ENCODE data around the gene RNF182.
"Not testable (repeated sequence)": the region's sequence is repeated elsewhere in the genome, so short reads cannot be mapped to it uniquely, and the experiment has no call there.

RNF182 gene

DNA sequence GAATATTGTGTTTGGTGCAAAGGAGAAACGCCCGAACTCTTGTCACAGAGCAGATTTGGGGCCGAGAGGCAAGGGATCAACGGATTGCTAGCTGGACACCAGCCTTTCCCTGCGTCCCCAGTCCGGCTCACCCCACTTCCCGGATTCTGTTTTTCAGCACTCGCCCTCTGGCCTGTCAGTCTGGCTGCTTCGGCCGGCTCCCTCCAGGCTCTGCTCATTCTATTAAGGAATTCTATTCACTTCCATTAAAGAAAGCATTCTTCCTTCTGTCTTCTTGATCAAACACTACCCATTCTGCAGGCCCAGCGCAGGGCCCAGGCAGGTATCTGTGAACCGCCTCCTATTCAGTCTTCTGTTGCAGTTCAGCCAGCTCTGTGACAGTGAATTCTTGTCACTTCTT lies 91.7 kb downstream of the RNF182 start:
- no peak for ATAC-seq (ENCODE audit: low read depth)

DNA sequence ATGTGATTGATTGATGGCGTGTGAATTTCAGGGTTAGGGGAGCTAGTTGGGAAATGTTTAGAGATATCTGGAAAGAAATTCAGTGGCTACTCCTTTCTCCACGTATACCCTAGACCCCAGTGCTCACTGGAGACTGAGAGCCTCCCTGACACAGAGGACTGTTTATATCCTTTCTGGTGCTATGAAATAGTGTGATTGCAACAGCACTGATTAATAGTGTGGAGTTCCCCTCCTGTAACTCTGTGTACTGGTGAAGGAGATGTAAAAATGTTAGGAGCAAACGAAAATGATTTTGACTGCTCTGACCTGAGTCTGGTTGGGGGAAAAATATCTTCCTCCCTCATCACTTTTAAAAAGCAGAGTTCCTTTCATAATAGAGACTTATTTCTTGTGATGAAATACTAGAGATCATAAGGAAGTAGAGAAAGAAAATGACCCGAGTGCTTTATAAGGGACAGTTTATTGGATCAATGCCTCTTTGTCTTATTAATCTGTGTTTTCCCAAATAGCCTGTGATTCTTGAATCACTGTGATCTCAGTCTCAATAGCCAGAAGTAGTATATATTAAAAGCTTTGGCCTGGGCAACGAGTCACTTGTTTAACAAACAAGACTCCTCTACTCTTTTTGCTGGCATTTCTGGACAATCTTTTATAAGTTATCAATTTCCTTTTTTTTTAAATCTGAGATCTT lies 92.3 kb downstream of the RNF182 start:
- no peaks in the 10 kb centered on the region for H3K9me3 ChIP-seq (ENCODE audit: severe bottlenecking)
- H3K4me3 ChIP-seq (ENCODE audit: severe bottlenecking): no peak overlapping the region
- no peak overlapping the region for H3K27ac ChIP-seq (ENCODE audit: poor library complexity, severe bottlenecking)
- no peaks in the 10 kb centered on the region for H3K27me3 ChIP-seq (ENCODE audit: insufficient read depth, poor library complexity, severe bottlenecking)
- no peaks in the 10 kb centered on the region for H3K36me3 ChIP-seq (ENCODE audit: low read depth)
- no peaks in the 10 kb centered on the region for H3K4me1 ChIP-seq (ENCODE audit: insufficient read depth, poor library complexity, severe bottlenecking)
- DNase-seq (ENCODE audit: low spot score) (no peak), ATAC-seq (ENCODE audit: low read depth) (no peak)
- TF ChIP-seq, protein P1, sequence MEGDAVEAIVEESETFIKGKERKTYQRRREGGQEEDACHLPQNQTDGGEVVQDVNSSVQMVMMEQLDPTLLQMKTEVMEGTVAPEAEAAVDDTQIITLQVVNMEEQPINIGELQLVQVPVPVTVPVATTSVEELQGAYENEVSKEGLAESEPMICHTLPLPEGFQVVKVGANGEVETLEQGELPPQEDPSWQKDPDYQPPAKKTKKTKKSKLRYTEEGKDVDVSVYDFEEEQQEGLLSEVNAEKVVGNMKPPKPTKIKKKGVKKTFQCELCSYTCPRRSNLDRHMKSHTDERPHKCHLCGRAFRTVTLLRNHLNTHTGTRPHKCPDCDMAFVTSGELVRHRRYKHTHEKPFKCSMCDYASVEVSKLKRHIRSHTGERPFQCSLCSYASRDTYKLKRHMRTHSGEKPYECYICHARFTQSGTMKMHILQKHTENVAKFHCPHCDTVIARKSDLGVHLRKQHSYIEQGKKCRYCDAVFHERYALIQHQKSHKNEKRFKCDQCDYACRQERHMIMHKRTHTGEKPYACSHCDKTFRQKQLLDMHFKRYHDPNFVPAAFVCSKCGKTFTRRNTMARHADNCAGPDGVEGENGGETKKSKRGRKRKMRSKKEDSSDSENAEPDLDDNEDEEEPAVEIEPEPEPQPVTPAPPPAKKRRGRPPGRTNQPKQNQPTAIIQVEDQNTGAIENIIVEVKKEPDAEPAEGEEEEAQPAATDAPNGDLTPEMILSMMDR (IDR thresholded peaks at IDR 0.05; ENCODE audit: poor library complexity, severe bottlenecking): no peak

More for the DNA sequence above, 91.7 kb downstream of the RNF182 start:
- DNase-seq (ENCODE audit: low spot score): no peak
- Histone ChIP-seq H3K27ac (ENCODE audit: poor library complexity, severe bottlenecking) (no peak overlapping the region), H3K4me3 (ENCODE audit: severe bottlenecking) (no peak overlapping the region), H3K36me3 (ENCODE audit: low read depth) (no peaks in the 10 kb centered on the region), H3K4me1 (ENCODE audit: insufficient read depth, poor library complexity, severe bottlenecking) (no peaks in the 10 kb centered on the region), H3K27me3 (ENCODE audit: insufficient read depth, poor library complexity, severe bottlenecking) (no peaks in the 10 kb centered on the region), H3K9me3 (ENCODE audit: severe bottlenecking) (no peaks in the 10 kb centered on the region)
- TF ChIP-seq, protein P1 (IDR thresholded peaks at IDR 0.05; ENCODE audit: poor library complexity, severe bottlenecking): no peak

DNA sequence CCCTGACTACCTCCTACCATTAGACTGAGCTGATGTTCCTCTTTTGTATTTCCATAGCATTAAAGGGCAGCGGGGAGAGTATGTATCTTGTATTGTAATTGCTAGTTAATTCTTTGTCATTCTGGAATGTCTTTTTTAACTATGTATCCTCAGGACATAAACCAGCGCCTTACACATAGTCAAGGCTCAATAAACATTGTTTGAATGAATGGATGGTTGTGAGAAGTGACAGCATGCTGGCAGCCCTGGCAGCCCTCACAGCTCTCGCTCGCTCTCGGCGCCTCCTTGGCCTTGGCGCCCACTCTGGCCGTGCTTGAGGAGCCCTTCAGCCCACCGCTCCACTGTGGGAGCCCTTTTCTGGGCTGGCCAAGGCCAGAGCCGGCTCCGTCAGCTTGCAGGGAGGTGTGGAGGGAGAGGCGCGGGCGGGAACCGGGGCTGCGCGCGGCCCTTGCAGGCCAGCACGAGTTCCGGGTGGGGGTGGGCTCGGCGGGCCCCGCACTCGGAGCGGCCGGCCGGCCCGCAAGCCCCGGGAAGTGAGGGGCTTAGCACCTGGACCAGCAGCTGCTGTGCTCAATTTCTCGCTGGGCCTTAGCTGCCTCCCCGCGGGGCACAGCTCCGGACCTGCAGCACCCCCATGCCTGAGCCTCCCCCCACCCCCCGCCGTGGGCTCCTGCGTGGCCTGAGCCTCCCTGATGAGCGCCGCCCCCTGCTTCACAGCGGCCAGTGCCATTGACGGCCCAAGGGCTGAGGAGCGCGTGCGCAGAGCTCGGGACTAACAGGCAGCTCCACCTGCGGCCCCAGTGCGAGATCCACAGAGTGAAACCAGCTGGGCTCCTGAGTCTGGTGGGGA lies 93.1 kb downstream of the RNF182 start:
- no peak for DNase-seq (ENCODE audit: low spot score)
- H3K27ac ChIP-seq (ENCODE audit: poor library complexity, severe bottlenecking): no peak overlapping the region
- no peak overlapping the region for H3K4me3 ChIP-seq (ENCODE audit: severe bottlenecking)
- no peak for ATAC-seq (ENCODE audit: low read depth)
- TF ChIP-seq, protein P1 (IDR thresholded peaks at IDR 0.05; ENCODE audit: poor library complexity, severe bottlenecking): no peak
- no peaks in the 10 kb centered on the region for H3K36me3 ChIP-seq (ENCODE audit: low read depth)
- no peaks in the 10 kb centered on the region for H3K9me3 ChIP-seq (ENCODE audit: severe bottlenecking)
- no peaks in the 10 kb centered on the region for H3K27me3 ChIP-seq (ENCODE audit: insufficient read depth, poor library complexity, severe bottlenecking)
- H3K4me1 ChIP-seq (ENCODE audit: insufficient read depth, poor library complexity, severe bottlenecking): no peaks in the 10 kb centered on the region

DNA sequence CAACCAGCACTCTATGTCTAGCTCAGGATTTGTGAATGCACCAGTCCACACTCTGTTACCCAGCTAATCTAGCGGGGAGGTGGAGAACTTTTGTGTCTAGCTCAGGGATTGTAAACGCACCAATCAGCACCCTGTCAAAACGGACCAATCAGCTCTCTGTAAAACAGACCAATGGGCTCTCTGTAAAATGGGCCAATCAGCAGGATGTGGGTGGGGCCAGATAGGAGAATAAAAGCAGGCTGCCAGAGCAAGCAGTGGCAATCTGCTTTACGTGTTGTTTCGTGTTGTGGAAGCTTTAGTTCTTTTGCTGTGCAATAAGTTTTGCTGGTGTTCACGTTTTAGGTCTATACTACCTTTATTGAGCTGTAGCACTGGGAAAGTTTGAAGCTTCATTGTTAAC lies 93.8 kb downstream of the RNF182 start:
- not testable (repeated sequence) for ATAC-seq (ENCODE audit: low read depth)

DNA sequence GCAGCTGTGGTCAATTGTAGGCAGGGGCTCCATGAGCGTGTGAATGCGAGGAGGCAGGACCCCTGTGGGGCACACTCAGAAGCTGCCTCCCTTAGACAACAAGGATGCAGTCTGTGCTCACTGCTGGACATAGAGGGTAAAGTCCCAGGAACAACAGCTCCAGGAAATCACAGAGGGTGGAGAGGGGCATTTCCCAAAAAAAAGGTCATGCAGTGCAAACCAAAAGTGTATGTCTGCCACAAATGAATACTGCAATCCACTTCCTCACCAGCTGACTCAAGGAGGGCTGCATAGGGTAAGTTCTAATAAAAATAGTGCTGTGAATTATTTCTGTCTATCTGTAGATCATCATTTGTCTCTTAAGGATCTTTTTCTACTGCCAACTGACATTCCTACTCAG lies 95.8 kb downstream of the RNF182 start:
- TF ChIP-seq, protein P1 (IDR thresholded peaks at IDR 0.05; ENCODE audit: poor library complexity, severe bottlenecking): no peak

More for the DNA sequence above, 93.8 kb downstream of the RNF182 start:
- not testable (repeated sequence) for H3K27me3 ChIP-seq (ENCODE audit: insufficient read depth, poor library complexity, severe bottlenecking); H3K4me3 ChIP-seq (ENCODE audit: severe bottlenecking); H3K27ac ChIP-seq (ENCODE audit: poor library complexity, severe bottlenecking); H3K36me3 ChIP-seq (ENCODE audit: low read depth); DNase-seq (ENCODE audit: low spot score); H3K4me1 ChIP-seq (ENCODE audit: insufficient read depth, poor library complexity, severe bottlenecking); H3K9me3 ChIP-seq (ENCODE audit: severe bottlenecking)

More for the DNA sequence above, 95.8 kb downstream of the RNF182 start:
- Histone ChIP-seq H3K27me3 (ENCODE audit: insufficient read depth, poor library complexity, severe bottlenecking) (no peaks in the 10 kb centered on the region), H3K36me3 (ENCODE audit: low read depth) (no peaks in the 10 kb centered on the region), H3K9me3 (ENCODE audit: severe bottlenecking) (no peaks in the 10 kb centered on the region), H3K4me3 (ENCODE audit: severe bottlenecking) (no peak overlapping the region), H3K27ac (ENCODE audit: poor library complexity, severe bottlenecking) (no peak overlapping the region), H3K4me1 (ENCODE audit: insufficient read depth, poor library complexity, severe bottlenecking) (no peaks in the 10 kb centered on the region)
- ATAC-seq (ENCODE audit: low read depth): no peak
- no peak for DNase-seq (ENCODE audit: low spot score)
